Progenitor cell of endocrine pancreas (in vitro differentiated cells): Measurements from ENCODE around the gene RMP24.

Source experiments
- DNase-seq: peaks from one replicate; pipeline ENCODE4 v3.0.0; 2021; ENCODE audit warnings: low spot score; ENCODE audit not compliant: unreplicated experiment
- H3K27ac Mint-ChIP-seq: 2 replicates; pipeline ENCODE4 v1.8.0; 2021; ENCODE audit warnings: mild to moderate bottlenecking, moderate library complexity, mixed read lengths
- H3K27me3 Mint-ChIP-seq: 2 replicates; pipeline ENCODE4 v1.8.0; 2021; ENCODE audit warnings: mixed read lengths
- H3K36me3 Mint-ChIP-seq: 2 replicates; pipeline ENCODE4 v1.8.0; 2022; ENCODE audit warnings: mixed read lengths; ENCODE audit not compliant: insufficient read depth
- H3K4me1 Mint-ChIP-seq: 2 replicates; pipeline ENCODE4 v1.8.0; 2021; ENCODE audit warnings: low read depth, mixed read lengths
- H3K4me3 Mint-ChIP-seq: 2 replicates; pipeline ENCODE4 v1.8.0; 2021; ENCODE audit warnings: low read depth, mild to moderate bottlenecking, moderate library complexity, mixed read lengths
- H3K9me3 Mint-ChIP-seq: 2 replicates; pipeline ENCODE4 v1.8.0; 2021; ENCODE audit warnings: low read depth, mixed read lengths
- TF ChIP-seq, protein P1 (sequence below): fragments of 200-600 bp; sonication (generic); IDR thresholded peaks from one replicate; pipeline ENCODE4 v1.5.0; 2021; ENCODE audit warnings: antibody characterized with exemption, mild to moderate bottlenecking; ENCODE audit not compliant: unreplicated experiment

The RMP24 gene

DNA sequence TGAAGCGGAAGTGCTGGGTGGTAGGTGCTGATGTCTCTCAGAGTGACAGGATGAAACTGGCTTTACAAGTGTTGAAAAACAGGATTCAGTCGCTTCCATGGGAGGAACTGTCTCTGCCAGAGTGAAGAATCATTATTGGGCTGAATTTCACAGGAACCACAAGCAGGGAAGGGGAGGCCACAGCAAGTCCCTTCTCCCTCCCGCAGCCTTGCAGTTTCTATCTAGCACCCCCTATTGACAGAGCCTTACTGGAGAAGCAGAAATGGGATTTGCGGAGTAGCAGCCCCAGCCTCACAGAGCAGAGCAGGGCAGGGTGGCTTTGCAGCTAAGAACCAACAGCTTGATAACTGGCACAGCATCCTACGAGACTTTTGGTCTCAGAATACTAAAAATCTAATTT is 33.3 kb upstream of the RMP24 start:
- Mint-ChIP-seq H3K36me3 (no peaks in the 10 kb centered on the region), H3K27me3 (no peaks in the 10 kb centered on the region), H3K4me1 (no peaks in the 10 kb centered on the region), H3K27ac (no peak overlapping the region), H3K9me3 (peaks cover 4% of the 10 kb centered on the region), H3K4me3 (no peak overlapping the region)
- DNase-seq: no peak
- TF ChIP-seq, protein P1, sequence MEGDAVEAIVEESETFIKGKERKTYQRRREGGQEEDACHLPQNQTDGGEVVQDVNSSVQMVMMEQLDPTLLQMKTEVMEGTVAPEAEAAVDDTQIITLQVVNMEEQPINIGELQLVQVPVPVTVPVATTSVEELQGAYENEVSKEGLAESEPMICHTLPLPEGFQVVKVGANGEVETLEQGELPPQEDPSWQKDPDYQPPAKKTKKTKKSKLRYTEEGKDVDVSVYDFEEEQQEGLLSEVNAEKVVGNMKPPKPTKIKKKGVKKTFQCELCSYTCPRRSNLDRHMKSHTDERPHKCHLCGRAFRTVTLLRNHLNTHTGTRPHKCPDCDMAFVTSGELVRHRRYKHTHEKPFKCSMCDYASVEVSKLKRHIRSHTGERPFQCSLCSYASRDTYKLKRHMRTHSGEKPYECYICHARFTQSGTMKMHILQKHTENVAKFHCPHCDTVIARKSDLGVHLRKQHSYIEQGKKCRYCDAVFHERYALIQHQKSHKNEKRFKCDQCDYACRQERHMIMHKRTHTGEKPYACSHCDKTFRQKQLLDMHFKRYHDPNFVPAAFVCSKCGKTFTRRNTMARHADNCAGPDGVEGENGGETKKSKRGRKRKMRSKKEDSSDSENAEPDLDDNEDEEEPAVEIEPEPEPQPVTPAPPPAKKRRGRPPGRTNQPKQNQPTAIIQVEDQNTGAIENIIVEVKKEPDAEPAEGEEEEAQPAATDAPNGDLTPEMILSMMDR: peak; percentile 26

DNA sequence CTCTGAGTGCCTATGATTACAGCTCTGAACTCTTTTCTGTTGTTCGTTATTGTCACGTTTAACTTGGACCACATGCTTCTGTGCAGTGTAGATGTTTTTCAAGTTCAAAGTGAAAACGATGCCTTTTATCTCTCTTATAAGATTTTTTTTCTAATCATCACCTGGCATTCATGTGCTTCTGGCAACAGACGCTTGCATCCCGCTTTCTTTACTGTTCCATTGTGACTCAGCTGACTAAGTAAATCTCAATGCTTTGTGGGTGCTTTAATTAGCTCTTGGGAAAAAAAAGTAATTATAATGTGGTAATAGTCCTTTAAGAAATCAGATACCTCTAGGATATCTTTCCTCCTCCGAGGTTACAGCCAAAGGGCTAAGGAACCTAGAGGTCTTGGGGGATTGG is 31.2 kb upstream of the RMP24 start:
- no peak for DNase-seq
- TF ChIP-seq, protein P1: no peak
- H3K27me3 Mint-ChIP-seq: no peaks in the 10 kb centered on the region
- peaks cover 4% of the 10 kb centered on the region for H3K9me3 Mint-ChIP-seq
- no peaks in the 10 kb centered on the region for H3K4me1 Mint-ChIP-seq
- no peak overlapping the region for H3K4me3 Mint-ChIP-seq
- H3K27ac Mint-ChIP-seq: no peak overlapping the region
- H3K36me3 Mint-ChIP-seq: no peaks in the 10 kb centered on the region

DNA sequence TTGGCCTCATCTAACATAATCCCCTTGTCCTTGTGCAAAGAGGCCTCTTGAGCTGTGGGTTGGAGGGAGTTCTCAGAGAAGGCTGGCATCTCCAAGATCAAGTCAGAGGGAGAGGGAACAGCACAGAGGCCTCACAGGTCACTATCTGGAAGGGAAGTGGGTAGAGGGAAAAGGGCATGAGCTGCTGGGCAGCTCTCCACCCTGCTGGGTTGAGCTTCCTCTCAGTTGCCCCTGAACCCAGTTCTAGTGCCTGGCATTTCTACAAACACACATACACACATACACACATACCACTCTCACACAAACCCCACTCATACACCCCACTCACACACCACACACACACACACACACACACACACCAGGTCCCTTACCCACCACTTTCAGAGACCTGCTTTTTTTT is 30.3 kb upstream of the RMP24 start:
- Mint-ChIP-seq H3K27ac (no peak overlapping the region), H3K4me3 (no peak overlapping the region), H3K36me3 (no peaks in the 10 kb centered on the region), H3K4me1 (no peaks in the 10 kb centered on the region), H3K27me3 (no peaks in the 10 kb centered on the region), H3K9me3 (peaks cover 1% of the 10 kb centered on the region)
- DNase-seq: no peak
- TF ChIP-seq, protein P1: no peak

DNA sequence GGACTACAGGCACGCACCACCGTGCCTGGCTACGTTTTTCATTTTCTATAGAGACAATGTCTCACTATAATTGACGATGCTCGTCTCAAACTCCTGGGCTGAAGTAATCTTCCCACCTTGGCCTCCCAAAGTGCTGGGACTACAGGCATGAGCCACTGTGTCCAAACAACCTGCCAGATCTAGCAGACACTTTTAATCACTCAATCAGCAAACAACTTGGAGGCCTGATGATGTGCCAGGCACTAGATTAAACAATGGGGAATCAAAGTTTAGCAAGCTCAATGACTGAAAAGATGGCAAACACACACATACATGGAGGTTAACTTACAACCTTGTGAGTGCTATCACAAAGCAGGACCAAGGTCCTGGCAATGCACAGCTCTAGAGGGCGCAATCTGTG is 29.8 kb upstream of the RMP24 start:
- no peaks in the 10 kb centered on the region for H3K36me3 Mint-ChIP-seq
- H3K4me3 Mint-ChIP-seq: no peak overlapping the region
- H3K27me3 Mint-ChIP-seq: no peaks in the 10 kb centered on the region
- no peak for DNase-seq
- H3K27ac Mint-ChIP-seq: no peak overlapping the region
- no peaks in the 10 kb centered on the region for H3K9me3 Mint-ChIP-seq
- no peaks in the 10 kb centered on the region for H3K4me1 Mint-ChIP-seq
- TF ChIP-seq, protein P1: no peak

DNA sequence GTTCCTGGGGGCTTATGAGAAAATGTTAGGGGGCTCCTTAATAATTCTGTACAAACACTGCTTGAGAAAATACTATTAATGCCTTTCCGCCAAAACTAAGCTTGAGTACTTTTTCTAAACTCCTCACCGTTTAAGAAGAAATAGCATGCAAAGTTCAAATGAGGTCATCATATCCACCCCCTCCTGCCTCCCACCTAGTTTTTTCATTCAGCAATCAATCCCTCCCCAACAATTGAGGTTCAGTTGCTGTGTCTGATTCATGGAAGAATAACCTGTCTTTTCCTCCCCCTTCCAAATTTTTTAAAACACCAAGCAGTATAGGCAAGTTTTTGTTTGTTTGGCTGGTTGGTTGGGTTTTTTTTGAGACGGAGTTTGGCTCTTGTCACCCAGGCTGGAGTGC is 24.4 kb upstream of the RMP24 start:
- Mint-ChIP-seq H3K4me3 (no peak overlapping the region), H3K36me3 (no peaks in the 10 kb centered on the region), H3K27ac (no peak overlapping the region), H3K27me3 (peaks cover 17% of the 10 kb centered on the region), H3K4me1 (no peaks in the 10 kb centered on the region), H3K9me3 (no peaks in the 10 kb centered on the region)
- TF ChIP-seq, protein P1: no peak
- no peak for DNase-seq

DNA sequence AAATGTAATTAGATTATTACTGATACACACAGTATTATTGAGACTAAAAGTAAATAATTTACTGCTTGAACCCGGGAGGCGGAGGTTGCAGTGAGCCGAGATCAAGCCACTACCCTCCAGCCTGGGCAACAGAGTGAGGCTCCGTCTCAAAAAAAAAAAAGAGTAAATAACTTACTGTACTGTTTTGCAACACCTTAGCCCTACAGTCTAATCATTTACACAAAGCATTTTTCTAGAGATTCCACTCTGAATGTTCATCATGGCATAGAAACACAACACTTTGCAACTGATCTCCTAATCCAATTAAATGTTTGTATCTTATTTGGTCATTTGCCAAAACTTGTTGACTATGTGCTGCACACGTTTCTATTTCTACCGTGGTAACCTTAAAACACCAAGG is 23.4 kb upstream of the RMP24 start:
- no peaks in the 10 kb centered on the region for H3K36me3 Mint-ChIP-seq
- no peak overlapping the region for H3K27ac Mint-ChIP-seq
- H3K4me1 Mint-ChIP-seq: no peaks in the 10 kb centered on the region
- H3K4me3 Mint-ChIP-seq: no peak overlapping the region
- TF ChIP-seq, protein P1: no peak
- H3K9me3 Mint-ChIP-seq: no peaks in the 10 kb centered on the region
- no peak for DNase-seq
- H3K27me3 Mint-ChIP-seq: peaks cover 17% of the 10 kb centered on the region
